Endothelial cell (in vitro differentiated cells): ENCODE measurements around the gene LAMC2. TPM values are rescaled to one million over a fixed set of nuclear protein-coding genes. Genes with fewer than 3 reads are reported as not detected.

Experiments
- DNase-seq: peaks from one replicate; pipeline ENCODE4 v3.0.0; 2021; ENCODE audit warnings: low spot score
- H3K27ac Mint-ChIP-seq: one replicate; pipeline ENCODE4 v1.8.0; 2021; ENCODE audit warnings: mixed read lengths, inconsistent platforms; ENCODE audit not compliant: unreplicated experiment
- H3K27me3 Mint-ChIP-seq: one replicate; pipeline ENCODE4 v1.8.0; 2021; ENCODE audit warnings: mild to moderate bottlenecking, moderate library complexity, mixed read lengths, inconsistent platforms; ENCODE audit not compliant: unreplicated experiment
- H3K36me3 Mint-ChIP-seq: one replicate; pipeline ENCODE4 v1.8.0; 2021; ENCODE audit warnings: mild to moderate bottlenecking, low read depth, mixed read lengths, inconsistent platforms; ENCODE audit not compliant: unreplicated experiment
- H3K4me1 Mint-ChIP-seq: one replicate; pipeline ENCODE4 v1.8.0; 2021; ENCODE audit warnings: mild to moderate bottlenecking, mixed read lengths, inconsistent platforms; ENCODE audit not compliant: unreplicated experiment
- H3K4me3 Mint-ChIP-seq: one replicate; pipeline ENCODE4 v1.8.0; 2021; ENCODE audit warnings: mild to moderate bottlenecking, mixed read lengths, inconsistent platforms; ENCODE audit not compliant: unreplicated experiment
- H3K9me3 Mint-ChIP-seq: one replicate; pipeline ENCODE4 v1.8.0; 2021; ENCODE audit warnings: mixed read lengths, inconsistent platforms; ENCODE audit not compliant: unreplicated experiment
- CTCF ChIP-seq: fragments of 200-600 bp; sonication (generic); IDR thresholded peaks from one replicate; pipeline ENCODE4 v1.5.0; 2021; ENCODE audit warnings: antibody characterized with exemption; ENCODE audit not compliant: unreplicated experiment
- total RNA-seq: library from RNA; stranded (reverse); fragmentation: NEBNext Ultra II Directional; extraction: Animal tissue kit (Norgen Biotek cat#: 25700); gene quantifications from one replicate; pipeline ENCODE4 v1.2.1, GENCODE V29; 2021; ENCODE audit not compliant: unreplicated experiment

LAMC2 gene
- total RNA-seq, 1 donor from 2014 or later: 2.3 TPM

- Mint-ChIP-seq H3K4me3 (no peak overlapping the region), H3K9me3 (no peaks in the 10 kb centered on the region), H3K4me1 (peaks cover 14% of the 10 kb centered on the region), H3K27me3 (no peaks in the 10 kb centered on the region), H3K36me3 (no peaks in the 10 kb centered on the region), H3K27ac (no peak overlapping the region)
- DNase-seq: no peak
- no peak for TF ChIP-seq CTCF
Measured at GRCh38 chr1:183226963-183227362, 40.9 kb downstream of the LAMC2 start.

GRCh38 chr1:183227422-183228346, 41.6 kb downstream of the LAMC2 start:
- H3K27ac Mint-ChIP-seq: no peak overlapping the region
- H3K4me3 Mint-ChIP-seq: no peak overlapping the region
- H3K9me3 Mint-ChIP-seq: no peaks in the 10 kb centered on the region
- no peaks in the 10 kb centered on the region for H3K36me3 Mint-ChIP-seq
- no peaks in the 10 kb centered on the region for H3K27me3 Mint-ChIP-seq
- peak; percentile 70 for TF ChIP-seq CTCF
- peaks cover 14% of the 10 kb centered on the region for H3K4me1 Mint-ChIP-seq
- peak; percentile 77 for DNase-seq

- Mint-ChIP-seq H3K27ac (no peak overlapping the region), H3K27me3 (no peaks in the 10 kb centered on the region), H3K4me1 (peaks cover 20% of the 10 kb centered on the region), H3K4me3 (no peak overlapping the region), H3K9me3 (no peaks in the 10 kb centered on the region), H3K36me3 (no peaks in the 10 kb centered on the region)
- DNase-seq: no peak
- no peak for TF ChIP-seq CTCF
Measured at GRCh38 chr1:183228347-183229220, 42.5 kb downstream of the LAMC2 start.

- Mint-ChIP-seq H3K27me3 (no peaks in the 10 kb centered on the region), H3K4me1 (peaks cover 26% of the 10 kb centered on the region), H3K27ac (no peak overlapping the region), H3K36me3 (no peaks in the 10 kb centered on the region), H3K4me3 (no peak overlapping the region), H3K9me3 (no peaks in the 10 kb centered on the region)
- no peak for DNase-seq
- no peak for TF ChIP-seq CTCF
Measured at GRCh38 chr1:183230413-183230812, 44.3 kb downstream of the LAMC2 start.

GRCh38 chr1:183231545-183231944, 45.5 kb downstream of the LAMC2 start:
- no peak overlapping the region for H3K27ac Mint-ChIP-seq
- no peak for DNase-seq
- TF ChIP-seq CTCF: no peak
- H3K4me3 Mint-ChIP-seq: no peak overlapping the region
- H3K9me3 Mint-ChIP-seq: no peaks in the 10 kb centered on the region
- peaks cover 25% of the 10 kb centered on the region for H3K4me1 Mint-ChIP-seq
- no peaks in the 10 kb centered on the region for H3K27me3 Mint-ChIP-seq
- no peaks in the 10 kb centered on the region for H3K36me3 Mint-ChIP-seq
